ENCODE measurements around the gene C19orf25.
"Not testable (repeated sequence)": the region's sequence is repeated elsewhere in the genome, so short reads cannot be mapped to it uniquely, and the experiment has no call there.

Gene C19orf25

DNA sequence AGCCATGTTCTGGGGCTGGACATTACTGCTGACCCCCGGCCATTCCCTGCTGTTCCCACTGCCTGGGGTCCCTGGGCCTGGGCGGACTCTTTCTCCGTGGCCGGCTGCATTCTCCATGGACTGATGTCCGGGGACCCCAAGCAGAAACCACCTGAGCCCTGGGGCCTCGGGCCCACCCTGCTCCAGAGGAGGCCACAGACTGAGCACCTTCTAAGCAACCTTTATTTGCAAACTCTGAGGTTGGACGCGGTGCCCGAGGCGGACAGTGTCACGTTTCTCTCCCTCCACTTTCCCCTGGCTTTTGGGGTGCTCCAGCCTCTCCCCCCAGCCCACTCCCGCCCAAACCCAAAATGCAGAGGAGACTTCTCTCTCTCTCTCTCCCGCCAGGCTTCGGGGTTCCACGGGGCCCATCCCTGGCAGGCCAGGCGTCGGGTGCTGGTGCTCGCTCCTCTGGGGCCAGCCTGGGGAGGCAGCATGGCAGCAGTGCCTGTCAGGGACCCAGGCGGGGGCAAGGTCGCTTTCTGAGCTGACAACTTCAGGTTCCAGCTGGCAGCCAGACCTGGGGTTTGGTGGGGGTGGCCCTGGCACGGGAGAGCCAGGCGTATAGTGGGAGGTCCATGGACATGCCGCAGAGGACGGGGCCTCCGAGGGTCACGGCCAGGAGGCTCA, 2.3 kb upstream of the C19orf25 start:
- peaks cover 24% of the 10 kb centered on the region for H3K4me1 Mint-ChIP-seq
- H3K4me3 Mint-ChIP-seq, result no peak overlapping the region
- H3K9me3 Mint-ChIP-seq, result no peaks in the 10 kb centered on the region
- no peak for ATAC-seq
- no peak overlapping the region for H3K27ac Mint-ChIP-seq
- no peaks in the 10 kb centered on the region for H3K27me3 Mint-ChIP-seq
- DNase-seq, result no peak

DNA sequence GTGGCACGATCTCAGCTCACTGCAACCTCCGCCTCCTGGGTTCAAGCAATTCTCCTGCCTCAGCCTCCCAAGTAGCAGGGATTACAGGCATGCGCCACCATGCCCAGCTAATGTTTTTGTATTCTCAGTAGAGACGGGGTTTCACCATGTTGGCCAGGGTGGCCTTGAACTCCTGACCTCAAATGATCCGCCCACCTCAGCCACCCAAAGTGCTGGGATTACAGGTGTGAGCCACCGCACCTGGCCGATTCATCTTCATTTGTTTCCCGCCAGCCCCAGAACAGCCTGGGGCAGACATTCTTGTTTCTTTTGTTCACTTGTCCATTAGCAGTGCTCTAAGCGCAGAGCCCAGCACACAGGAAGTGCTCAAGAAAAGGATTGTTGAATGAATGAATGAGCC, 2.0 kb downstream of the C19orf25 start:
- Mint-ChIP-seq H3K4me3 (peak overlapping the region in 1 of 2 donors; percentile 37), H3K27me3 (peaks cover 11% of the 10 kb centered on the region), H3K4me1 (peaks cover 33% of the 10 kb centered on the region)
- H3K27ac Mint-ChIP-seq, H3K9me3 Mint-ChIP-seq, ATAC-seq, DNase-seq: not testable (repeated sequence)

DNA sequence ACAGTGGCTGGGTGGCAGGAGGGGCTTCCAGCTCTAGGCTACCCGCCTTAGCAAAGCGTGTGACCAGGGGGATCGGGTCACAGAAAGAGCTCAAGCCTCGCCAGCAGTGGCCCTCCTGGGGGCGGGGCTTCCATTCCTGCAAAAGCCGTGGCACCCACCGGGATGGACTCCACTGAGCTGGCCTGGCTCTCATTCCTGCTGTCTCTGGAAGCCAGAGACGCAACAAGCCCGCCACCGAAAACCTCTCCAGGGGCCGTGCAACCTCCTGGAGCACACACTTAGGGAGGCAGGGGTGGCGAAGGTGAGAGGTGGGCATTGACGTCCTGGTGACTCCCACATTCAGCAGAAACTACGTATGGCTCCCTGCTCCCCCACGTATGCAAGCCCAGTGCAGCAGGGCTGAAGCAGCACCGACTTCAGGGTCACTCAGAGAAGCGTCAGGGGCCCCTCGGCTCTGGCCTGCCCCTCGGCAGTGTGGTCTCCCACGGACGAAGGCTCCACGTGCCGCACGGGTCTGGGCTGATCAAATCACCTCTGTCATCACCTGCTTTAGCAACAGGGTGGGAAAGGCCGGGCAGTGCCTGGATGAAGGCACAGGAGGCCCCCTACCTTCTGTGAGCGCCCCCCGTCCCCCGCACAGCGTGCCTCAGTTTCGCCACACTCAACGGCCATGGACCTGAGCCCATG, 3.1 kb downstream of the C19orf25 start:
- Mint-ChIP-seq H3K4me3 (no peak overlapping the region), H3K4me1 (peaks cover 44% of the 10 kb centered on the region), H3K9me3 (no peaks in the 10 kb centered on the region), H3K27me3 (peaks cover 23% of the 10 kb centered on the region), H3K27ac (no peak overlapping the region)
- DNase-seq, result no peak
- ATAC-seq, result no peak

DNA sequence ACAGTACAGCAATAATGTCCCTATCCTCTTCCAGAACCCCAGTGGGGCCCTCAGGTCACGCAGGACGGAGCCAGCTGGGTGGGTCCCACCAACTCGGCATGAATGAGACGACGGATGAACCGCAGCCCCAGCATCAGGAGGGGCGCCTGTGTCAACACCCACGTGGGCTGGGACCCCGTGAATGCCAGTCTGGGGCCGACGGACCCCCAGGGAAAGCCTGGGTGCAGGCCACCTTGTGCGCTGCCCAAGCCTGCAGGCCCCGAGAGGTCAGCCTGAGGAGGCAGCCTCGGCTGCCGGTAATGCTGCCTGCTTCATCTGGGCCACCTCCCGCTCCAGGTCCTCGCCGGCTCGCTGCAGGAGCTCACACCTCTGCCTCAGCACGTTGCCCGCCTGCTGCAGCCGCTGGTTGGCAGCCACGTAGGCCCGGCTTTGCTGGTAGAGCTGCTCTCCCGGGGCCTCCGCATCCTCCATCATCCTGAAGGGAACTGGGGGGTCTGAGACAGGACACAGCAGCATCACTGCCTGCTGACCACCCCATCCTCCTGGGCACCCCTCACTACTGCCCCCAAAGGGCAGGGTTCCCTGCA, 4.2 kb downstream of the C19orf25 start:
- no peaks in the 10 kb centered on the region for H3K9me3 Mint-ChIP-seq
- peaks cover 51% of the 10 kb centered on the region for H3K4me1 Mint-ChIP-seq
- no peak overlapping the region for H3K4me3 Mint-ChIP-seq
- H3K27ac Mint-ChIP-seq, result peak overlapping the region in 1 of 2 donors; percentile 42
- peaks cover 32% of the 10 kb centered on the region for H3K27me3 Mint-ChIP-seq
- DNase-seq, result no peak
- no peak for ATAC-seq

DNA sequence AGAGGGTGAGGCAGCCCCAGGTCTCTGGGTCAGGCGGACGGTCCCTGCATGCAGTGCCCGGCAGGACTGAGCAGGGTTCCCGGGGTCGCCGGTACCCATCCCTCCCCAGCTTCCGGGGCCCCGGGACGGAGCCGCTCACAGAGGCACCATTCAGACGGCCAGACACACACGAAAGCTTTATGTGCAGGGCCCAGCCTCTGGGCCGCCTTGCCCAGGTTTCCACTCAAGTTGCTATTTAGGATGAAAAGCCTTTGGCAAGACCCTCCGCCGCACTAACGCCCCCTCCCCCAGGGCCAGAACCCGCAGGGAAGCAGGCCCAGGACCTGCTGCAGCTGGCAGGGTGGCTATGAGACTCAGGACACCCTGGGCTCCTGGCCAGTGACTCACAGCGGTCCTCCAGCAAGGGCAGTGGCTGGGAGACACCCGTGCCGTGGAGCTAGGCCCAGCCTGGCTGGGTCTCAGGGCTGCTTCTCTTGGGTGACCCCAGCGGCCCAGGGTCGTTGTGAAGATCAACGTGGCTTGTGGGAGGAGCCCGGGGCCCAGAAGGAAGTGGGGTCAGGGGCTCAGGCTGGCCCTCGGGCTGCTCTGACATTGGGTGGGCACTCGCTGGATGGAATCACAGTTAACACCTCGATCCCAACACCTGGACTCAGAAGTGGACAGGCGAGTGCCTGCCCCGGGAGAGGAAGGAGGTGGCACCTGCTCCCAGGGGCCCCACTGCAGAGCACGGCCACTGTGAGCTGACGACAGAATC, 4.8 kb downstream of the C19orf25 start:
- DNase-seq (no peak), ATAC-seq (no peak)
- peaks cover 34% of the 10 kb centered on the region for H3K27me3 Mint-ChIP-seq
- H3K9me3 Mint-ChIP-seq, result no peaks in the 10 kb centered on the region
- peak overlapping the region in 1 of 2 donors; percentile 54 for H3K27ac Mint-ChIP-seq
- peaks cover 46% of the 10 kb centered on the region for H3K4me1 Mint-ChIP-seq
- no peak overlapping the region for H3K4me3 Mint-ChIP-seq

DNA sequence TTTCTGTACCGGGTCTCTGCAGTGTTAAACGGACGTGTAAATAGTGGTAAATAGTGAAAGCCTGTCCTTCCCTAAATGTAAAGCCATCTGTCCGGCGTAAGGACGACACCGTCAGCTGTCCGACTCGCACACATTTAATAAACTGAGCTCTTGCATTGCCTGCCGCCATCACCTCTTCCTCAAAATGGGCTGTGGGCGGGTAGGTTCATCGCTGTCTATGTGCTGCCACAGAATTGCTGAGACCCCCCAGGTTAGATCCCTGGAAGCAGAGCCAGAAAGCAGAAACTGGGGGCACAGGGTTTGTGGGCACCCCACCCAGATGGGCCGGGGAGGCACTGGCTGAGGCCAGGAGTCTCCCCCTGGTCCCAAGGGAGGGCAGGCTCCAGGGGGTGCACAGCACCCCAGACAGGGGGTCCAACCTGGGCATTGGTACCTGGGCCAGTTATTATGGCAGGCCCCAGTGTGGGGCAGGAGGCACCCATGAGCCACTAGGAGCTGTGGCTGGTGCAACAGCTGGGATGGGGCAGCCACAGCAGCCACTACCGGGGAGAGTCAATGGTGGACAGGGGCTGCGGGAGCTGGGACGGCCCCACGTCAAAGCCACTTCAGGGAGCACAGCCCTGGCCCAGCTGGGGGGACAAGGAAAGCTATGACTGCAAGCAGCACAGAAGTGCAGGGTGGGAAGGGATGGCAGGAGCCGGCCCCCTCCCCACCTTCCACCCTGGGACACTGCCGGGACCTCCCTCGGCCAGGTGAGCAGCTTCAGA, 5.7 kb downstream of the C19orf25 start:
- Mint-ChIP-seq H3K9me3 (no peaks in the 10 kb centered on the region), H3K27me3 (peaks cover 34% of the 10 kb centered on the region), H3K4me1 (peaks cover 38% of the 10 kb centered on the region), H3K27ac (no peak overlapping the region), H3K4me3 (no peak overlapping the region)
- no peak for ATAC-seq
- DNase-seq, result no peak

DNA sequence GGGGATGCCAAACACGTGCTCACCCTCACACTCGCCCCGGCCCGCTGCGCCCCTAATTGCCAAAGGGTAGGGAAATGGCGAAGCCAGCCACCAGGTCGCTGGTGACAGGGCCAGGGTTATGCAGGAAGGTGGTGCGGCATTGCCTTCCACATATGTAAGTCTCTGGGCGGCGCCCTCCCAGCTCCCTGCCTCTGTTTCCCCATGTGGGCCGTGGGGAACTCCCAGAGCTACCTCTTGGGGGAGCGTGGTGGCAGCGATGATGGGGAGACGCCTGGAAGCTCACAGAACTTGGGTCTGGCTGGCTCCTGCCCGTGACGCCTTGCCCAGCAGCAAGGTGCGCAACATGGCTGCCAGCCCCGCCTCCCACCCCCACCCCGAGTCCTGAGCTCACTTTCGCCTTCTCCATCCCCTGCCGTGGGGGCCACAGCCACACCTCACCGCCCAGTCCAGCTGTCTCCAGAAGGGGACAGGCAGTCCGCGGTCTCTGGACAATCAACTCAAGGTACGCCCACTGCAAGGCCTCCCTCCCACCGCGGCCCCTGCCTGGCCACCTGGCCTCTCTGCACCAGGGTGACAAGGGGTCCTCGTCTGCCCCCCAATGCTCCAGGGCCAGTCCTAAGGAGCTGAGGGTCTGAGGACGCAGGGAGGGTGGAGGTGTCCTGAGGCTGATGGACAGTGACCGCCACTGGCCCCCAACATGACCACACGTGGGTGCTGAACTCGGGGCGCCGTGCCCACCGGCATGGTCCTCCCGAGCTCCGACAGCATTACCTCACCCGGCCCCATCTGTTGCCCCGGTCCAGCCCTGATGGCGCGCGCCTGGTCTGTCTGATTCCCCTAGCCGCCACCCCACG, 6.6 kb downstream of the C19orf25 start:
- Mint-ChIP-seq H3K4me3 (no peak overlapping the region), H3K9me3 (no peaks in the 10 kb centered on the region), H3K27ac (no peak overlapping the region), H3K4me1 (peaks cover 33% of the 10 kb centered on the region), H3K27me3 (peaks cover 34% of the 10 kb centered on the region)
- DNase-seq, result no peak
- no peak for ATAC-seq

DNA sequence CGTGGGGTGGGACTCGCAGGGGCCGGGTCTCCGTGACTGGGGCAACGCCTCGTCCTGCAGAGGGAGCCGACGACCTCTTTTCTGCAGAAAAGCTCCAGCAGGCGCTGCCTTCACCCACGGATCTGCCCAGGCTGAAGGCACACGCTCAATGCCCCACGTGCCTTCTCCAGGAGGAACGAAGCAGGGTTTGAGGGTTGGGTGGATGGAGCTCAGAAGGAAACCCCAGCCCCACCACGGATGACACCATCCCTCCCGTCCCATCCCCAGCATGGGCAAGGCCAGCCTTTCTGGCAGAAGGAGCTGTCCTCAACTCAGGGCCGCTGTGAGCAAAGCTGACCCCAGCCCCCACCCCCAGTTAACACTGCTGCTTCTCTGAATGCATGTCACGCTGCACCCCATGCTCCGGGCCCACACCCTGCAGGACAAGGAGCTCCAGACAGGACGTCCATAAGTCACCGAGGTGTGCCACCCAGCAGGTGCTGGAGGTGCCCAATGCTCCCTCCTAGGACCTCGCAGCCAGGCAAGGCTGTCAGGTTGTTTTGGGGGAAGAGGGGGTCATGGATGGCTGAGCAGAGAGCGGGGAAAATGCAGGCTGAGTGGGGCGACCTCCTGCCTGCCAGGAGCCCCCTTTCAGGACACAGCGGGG, 7.4 kb downstream of the C19orf25 start:
- H3K27me3 Mint-ChIP-seq, result peaks cover 39% of the 10 kb centered on the region
- H3K4me3 Mint-ChIP-seq, result peak overlapping the region in 1 of 2 donors; percentile 31
- no peak for DNase-seq
- no peak for ATAC-seq
- H3K9me3 Mint-ChIP-seq, result no peaks in the 10 kb centered on the region
- peaks cover 32% of the 10 kb centered on the region for H3K4me1 Mint-ChIP-seq
- H3K27ac Mint-ChIP-seq, result no peak overlapping the region

DNA sequence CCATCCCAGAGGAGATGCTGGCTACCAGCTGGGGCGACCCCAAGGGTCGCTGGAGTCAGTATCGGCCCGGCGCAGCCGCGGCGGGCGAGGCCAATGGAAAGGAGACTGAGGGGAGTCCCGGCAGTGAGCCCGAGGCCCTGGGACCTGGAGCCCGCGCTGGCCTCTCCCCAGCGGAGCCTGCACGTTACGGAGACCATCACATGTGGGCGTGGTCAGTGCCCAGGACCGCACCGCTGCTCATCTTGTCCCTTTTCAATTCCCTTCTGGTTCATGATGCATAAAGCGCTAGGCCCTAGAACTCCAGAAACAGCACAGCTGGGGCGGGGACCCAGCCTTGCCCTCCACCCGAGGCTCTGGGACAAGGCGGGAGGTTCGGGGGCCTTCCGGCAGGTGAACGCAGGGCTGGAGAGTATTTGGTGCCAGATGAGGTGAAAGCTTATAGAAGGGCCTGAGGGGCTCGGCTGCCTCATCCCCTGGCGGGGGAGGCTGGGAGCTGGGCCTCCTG, 8.0 kb downstream of the C19orf25 start:
- DNase-seq (peak in 1 of 2 donors; percentile 38), ATAC-seq (peak; percentile 45)
- no peaks in the 10 kb centered on the region for H3K9me3 Mint-ChIP-seq
- peaks cover 42% of the 10 kb centered on the region for H3K27me3 Mint-ChIP-seq
- H3K4me3 Mint-ChIP-seq, result peak overlapping the region; percentile 49 to 54
- peaks cover 34% of the 10 kb centered on the region for H3K4me1 Mint-ChIP-seq
- H3K27ac Mint-ChIP-seq, result no peak overlapping the region

DNA sequence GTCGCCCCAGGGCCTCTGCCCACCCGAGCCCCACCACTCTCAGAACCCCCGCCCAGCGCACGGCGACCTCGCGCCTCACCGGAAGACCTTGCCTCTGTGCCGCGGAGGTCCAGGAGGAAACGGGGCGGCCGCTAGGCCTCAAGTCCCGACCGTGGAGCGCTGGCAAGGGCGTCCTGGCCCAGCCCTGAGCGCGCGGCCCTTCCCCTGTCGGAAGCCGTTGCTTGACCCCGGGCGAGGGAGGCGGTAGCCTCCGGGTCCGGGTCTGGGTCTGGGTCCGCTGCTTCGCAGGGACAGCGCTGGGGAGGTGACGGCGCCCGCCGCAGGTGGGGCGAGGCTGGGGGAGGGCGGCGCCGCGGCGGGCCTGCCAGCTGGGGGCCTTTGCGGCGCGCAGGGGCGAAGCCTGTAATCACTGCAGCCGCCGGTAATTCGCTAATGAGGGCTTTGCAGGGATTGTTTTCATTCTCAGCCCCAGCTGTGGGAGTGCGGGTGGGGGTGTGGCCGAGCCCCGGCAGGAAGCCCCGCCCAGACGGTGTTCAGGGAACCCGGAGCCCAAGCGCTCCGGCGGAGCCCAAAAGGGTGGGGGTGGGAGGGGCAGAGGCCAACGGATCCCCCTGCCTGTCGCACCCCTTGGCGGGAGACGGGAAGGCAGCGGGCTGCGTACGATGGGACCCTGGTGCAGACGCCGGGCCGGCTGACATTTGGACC, 8.6 kb downstream of the C19orf25 start:
- peak; percentile 47 to 65 for DNase-seq
- peaks cover 34% of the 10 kb centered on the region for H3K4me1 Mint-ChIP-seq

DNA sequence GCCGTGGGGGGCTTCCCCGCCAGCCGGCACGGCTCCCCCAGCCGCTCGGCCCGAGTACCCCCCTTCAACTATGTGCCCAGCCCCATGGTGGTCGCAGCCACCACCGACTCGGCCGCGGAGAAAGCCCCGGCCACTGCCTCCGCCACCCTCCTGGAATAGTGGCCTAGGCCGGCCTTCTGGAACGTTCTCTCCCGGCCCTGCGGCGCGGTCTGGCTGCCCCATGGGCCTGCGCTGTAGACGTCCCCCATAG, 9.0 kb downstream of the C19orf25 start:
- ATAC-seq (no peak), DNase-seq (no peak)
- H3K4me3 Mint-ChIP-seq, result peak overlapping the region; percentile 57 to 78
- H3K4me1 Mint-ChIP-seq, result peaks cover 34% of the 10 kb centered on the region
- H3K27me3 Mint-ChIP-seq, result peaks cover 42% of the 10 kb centered on the region
- no peak overlapping the region for H3K27ac Mint-ChIP-seq
- H3K9me3 Mint-ChIP-seq, result no peaks in the 10 kb centered on the region

More for the DNA sequence above, 8.6 kb downstream of the C19orf25 start:
- H3K9me3 Mint-ChIP-seq, result no peaks in the 10 kb centered on the region
- peak; percentile 68 for ATAC-seq
- peaks cover 42% of the 10 kb centered on the region for H3K27me3 Mint-ChIP-seq
- H3K4me3 Mint-ChIP-seq, result peak overlapping the region; percentile 57 to 78
- H3K27ac Mint-ChIP-seq, result no peak overlapping the region

DNA sequence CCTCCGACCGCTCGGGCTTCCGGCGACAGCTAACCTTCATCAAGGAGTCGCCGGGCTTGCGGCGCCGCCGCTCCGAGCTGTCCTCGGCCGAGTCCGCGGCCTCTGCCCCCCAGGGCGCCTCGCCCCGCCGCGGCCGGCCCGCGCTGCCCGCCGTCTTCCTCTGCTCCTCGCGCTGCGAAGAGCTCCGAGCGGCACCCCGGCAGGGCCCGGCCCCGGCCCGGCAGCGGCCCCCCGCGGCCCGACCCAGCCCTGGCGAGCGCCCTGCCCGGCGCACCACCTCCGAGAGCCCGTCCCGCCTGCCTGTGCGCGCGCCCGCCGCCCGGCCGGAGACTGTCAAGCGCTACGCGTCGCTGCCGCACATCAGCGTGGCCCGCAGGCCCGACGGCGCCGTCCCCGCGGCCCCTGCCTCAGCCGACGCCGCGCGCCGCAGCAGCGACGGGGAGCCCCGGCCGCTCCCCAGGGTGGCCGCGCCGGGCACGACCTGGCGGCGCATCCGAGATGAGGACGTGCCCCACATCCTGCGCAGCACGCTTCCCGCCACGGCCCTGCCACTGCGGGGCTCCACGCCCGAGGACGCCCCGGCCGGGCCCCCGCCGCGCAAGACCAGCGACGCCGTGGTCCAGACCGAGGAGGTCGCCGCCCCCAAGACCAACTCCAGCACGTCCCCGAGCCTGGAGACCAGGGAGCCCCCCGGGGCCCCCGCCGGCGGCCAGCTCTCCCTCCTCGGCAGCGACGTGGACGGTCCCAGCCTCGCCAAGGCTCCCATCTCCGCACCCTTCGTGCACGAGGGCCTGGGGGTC, 9.6 kb downstream of the C19orf25 start:
- ATAC-seq (peak; percentile 41), DNase-seq (peak in 1 of 2 donors; percentile 51)
- no peaks in the 10 kb centered on the region for H3K9me3 Mint-ChIP-seq
- H3K27ac Mint-ChIP-seq, result no peak overlapping the region
- H3K4me1 Mint-ChIP-seq, result peaks cover 34% of the 10 kb centered on the region
- peak overlapping the region in 1 of 2 donors; percentile 57 for H3K4me3 Mint-ChIP-seq
- peaks cover 42% of the 10 kb centered on the region for H3K27me3 Mint-ChIP-seq

DNA sequence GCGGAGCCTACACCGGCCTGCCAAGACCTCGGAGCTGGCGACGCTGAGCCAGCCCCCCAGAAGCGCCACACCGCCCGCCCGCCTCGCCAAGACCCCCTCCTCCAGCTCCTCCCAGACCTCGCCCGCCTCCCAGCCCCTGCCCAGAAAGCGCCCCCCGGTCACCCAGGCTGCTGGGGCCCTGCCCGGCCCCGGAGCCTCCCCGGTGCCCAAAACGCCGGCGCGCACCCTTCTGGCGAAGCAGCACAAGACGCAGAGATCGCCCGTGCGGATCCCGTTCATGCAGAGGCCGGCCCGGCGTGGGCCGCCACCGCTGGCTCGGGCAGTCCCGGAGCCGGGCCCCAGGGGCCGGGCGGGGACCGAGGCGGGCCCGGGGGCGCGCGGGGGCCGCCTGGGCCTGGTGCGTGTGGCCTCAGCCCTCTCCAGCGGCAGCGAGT, 10.2 kb downstream of the C19orf25 start:
- Mint-ChIP-seq H3K4me3 (peak overlapping the region; percentile 45 to 48), H3K27me3 (peaks cover 42% of the 10 kb centered on the region), H3K9me3 (no peaks in the 10 kb centered on the region), H3K27ac (no peak overlapping the region), H3K4me1 (peaks cover 34% of the 10 kb centered on the region)
- DNase-seq (peak in 1 of 2 donors; percentile 46), ATAC-seq (peak; percentile 9)
